ENCODE measurements around the gene NAALADL1. TPM values are rescaled to one million over a fixed set of nuclear protein-coding genes. Genes with fewer than 3 reads are reported as not detected.

NAALADL1 gene
- total and polyA plus RNA-seq, 2 experiments from 2014 or later = 0.13 TPM; not detected in 1

DNA sequence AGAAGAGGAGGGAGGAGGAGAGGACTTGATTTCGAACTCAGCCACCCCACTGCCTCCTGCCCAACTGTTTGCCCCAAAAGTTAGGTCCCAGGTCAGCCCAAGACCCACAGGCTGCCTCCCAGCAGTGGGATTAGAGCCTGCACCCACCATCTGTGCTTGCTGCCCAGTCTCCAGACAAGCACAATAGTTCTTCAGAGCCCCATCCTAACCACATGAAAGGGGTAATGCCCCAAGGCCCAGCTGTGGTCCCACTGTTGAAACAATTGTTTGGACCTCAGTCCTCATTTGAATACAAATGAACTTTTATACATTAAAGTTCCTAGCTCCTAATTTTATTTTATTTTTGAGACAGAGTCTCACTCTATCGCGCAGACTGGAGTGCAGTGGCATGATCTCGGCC is 32.3 kb upstream of the NAALADL1 start:
- Histone ChIP-seq H3K36me3 (replicated peaks; ENCODE audit: insufficient read depth, low read depth) (no peaks in the 10 kb centered on the region), H3K27ac (no peak overlapping the region), H4K20me1 (ENCODE audit: insufficient read depth, poor library complexity, severe bottlenecking) (no peaks in the 10 kb centered on the region), H3K9me2 (replicated peaks; ENCODE audit: insufficient read depth) (no peaks in the 10 kb centered on the region), H3K27me3 (no peaks in the 10 kb centered on the region), H3K4me2 (no peak overlapping the region), H2AFZ (no peak overlapping the region), H3K4me1 (ENCODE audit: insufficient read depth) (peaks cover 1% of the 10 kb centered on the region), H3K79me2 (peaks cover 4% of the 10 kb centered on the region), H3K4me3 (no peak overlapping the region), H3K9me3 (ENCODE audit: low read depth) (no peaks in the 10 kb centered on the region)
- TF ChIP-seq, protein P1, sequence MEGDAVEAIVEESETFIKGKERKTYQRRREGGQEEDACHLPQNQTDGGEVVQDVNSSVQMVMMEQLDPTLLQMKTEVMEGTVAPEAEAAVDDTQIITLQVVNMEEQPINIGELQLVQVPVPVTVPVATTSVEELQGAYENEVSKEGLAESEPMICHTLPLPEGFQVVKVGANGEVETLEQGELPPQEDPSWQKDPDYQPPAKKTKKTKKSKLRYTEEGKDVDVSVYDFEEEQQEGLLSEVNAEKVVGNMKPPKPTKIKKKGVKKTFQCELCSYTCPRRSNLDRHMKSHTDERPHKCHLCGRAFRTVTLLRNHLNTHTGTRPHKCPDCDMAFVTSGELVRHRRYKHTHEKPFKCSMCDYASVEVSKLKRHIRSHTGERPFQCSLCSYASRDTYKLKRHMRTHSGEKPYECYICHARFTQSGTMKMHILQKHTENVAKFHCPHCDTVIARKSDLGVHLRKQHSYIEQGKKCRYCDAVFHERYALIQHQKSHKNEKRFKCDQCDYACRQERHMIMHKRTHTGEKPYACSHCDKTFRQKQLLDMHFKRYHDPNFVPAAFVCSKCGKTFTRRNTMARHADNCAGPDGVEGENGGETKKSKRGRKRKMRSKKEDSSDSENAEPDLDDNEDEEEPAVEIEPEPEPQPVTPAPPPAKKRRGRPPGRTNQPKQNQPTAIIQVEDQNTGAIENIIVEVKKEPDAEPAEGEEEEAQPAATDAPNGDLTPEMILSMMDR (IDR thresholded peaks at IDR 0.05; ENCODE audit: poor library complexity) = no peak
- no peak for TF ChIP-seq EZH2 (IDR thresholded peaks at IDR 0.05; ENCODE audit: borderline replicate concordance)
- WGBS (ENCODE audit: low lambda C conversion rate, missing lambda C conversion rate) = 94% methylated on average over 4 of the region's 4 CpGs
- DNase-seq (ENCODE audit: low spot score) = no peak

DNA sequence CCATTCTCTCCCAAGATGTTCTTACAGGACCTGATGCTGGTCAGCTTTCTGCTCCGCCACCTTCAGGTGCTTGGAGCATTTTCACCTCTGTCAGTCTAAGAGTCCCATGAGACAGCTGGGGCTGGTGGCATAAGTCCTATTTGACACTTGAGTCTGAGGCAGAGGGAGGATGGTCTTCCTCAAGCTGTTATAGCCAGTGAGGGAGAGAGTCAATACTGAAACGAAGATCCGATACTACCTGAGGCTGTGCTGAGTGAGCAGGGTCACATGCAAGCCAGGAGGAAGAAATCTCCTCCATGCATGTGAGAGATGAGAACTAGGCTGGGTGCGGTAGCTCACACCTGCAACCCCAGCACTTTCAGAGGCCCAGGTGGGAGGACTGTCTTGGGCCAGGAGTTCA is 31.3 kb upstream of the NAALADL1 start:
- no peak overlapping the region for H2AFZ ChIP-seq
- no peaks in the 10 kb centered on the region for H4K20me1 ChIP-seq (ENCODE audit: insufficient read depth, poor library complexity, severe bottlenecking)
- peaks cover 14% of the 10 kb centered on the region for H3K79me2 ChIP-seq
- no peak overlapping the region for H3K27ac ChIP-seq
- H3K4me3 ChIP-seq = no peak overlapping the region
- no peaks in the 10 kb centered on the region for H3K9me3 ChIP-seq (ENCODE audit: low read depth)
- TF ChIP-seq EZH2phosphoT487 (IDR thresholded peaks at IDR 0.05; ENCODE audit: low read depth, severe bottlenecking, unreplicated experiment) (no peak), EZH2 (IDR thresholded peaks at IDR 0.05; ENCODE audit: borderline replicate concordance) (no peak)
- TF ChIP-seq, protein P1 (IDR thresholded peaks at IDR 0.05; ENCODE audit: poor library complexity) = no peak
- DNase-seq (ENCODE audit: low spot score) = no peak
- H3K4me1 ChIP-seq (ENCODE audit: insufficient read depth) = peaks cover 9% of the 10 kb centered on the region
- H3K36me3 ChIP-seq (replicated peaks; ENCODE audit: insufficient read depth, low read depth) = no peaks in the 10 kb centered on the region
- H3K9me2 ChIP-seq (replicated peaks; ENCODE audit: insufficient read depth) = no peaks in the 10 kb centered on the region
- H3K27me3 ChIP-seq = no peaks in the 10 kb centered on the region
- no peak overlapping the region for H3K4me2 ChIP-seq
- WGBS (ENCODE audit: low lambda C conversion rate, missing lambda C conversion rate) = 93% methylated on average over 4 of the region's 4 CpGs

DNA sequence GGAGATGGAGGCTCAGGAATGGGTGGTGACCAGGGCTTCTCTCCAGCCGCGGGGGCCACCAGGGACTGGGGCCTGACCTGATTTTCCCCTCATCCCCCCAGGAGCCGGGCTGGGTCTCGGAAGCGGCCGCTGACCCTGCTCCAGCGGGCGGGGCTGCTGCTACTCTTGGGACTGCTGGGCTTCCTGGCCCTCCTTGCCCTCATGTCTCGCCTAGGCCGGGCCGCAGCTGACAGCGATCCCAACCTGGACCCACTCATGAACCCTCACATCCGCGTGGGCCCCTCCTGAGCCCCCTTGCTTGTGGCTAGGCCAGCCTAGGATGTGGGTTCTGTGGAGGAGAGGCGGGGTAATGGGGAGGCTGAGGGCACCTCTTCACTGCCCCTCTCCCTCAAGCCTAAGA is 29.5 kb upstream of the NAALADL1 start:
- no peak overlapping the region for H2AFZ ChIP-seq
- H3K9me3 ChIP-seq (ENCODE audit: low read depth) = no peaks in the 10 kb centered on the region
- no peak for TF ChIP-seq EZH2 (IDR thresholded peaks at IDR 0.05; ENCODE audit: borderline replicate concordance)
- TF ChIP-seq EZH2phosphoT487 (IDR thresholded peaks at IDR 0.05; ENCODE audit: low read depth, severe bottlenecking, unreplicated experiment) = no peak
- TF ChIP-seq, protein P1 (IDR thresholded peaks at IDR 0.05; ENCODE audit: poor library complexity) = no peak
- no peak overlapping the region for H3K4me3 ChIP-seq
- H3K79me2 ChIP-seq = peaks cover 23% of the 10 kb centered on the region
- H3K27me3 ChIP-seq = no peaks in the 10 kb centered on the region
- no peaks in the 10 kb centered on the region for H4K20me1 ChIP-seq (ENCODE audit: insufficient read depth, poor library complexity, severe bottlenecking)
- no peaks in the 10 kb centered on the region for H3K9me2 ChIP-seq (replicated peaks; ENCODE audit: insufficient read depth)
- H3K4me1 ChIP-seq (ENCODE audit: insufficient read depth) = peaks cover 9% of the 10 kb centered on the region
- 97% methylated on average over 13 of the region's 15 CpGs for WGBS (ENCODE audit: low lambda C conversion rate, missing lambda C conversion rate)
- no peak for DNase-seq (ENCODE audit: low spot score)
- H3K27ac ChIP-seq = no peak overlapping the region
- no peaks in the 10 kb centered on the region for H3K36me3 ChIP-seq (replicated peaks; ENCODE audit: insufficient read depth, low read depth)
- H3K4me2 ChIP-seq = no peak overlapping the region

DNA sequence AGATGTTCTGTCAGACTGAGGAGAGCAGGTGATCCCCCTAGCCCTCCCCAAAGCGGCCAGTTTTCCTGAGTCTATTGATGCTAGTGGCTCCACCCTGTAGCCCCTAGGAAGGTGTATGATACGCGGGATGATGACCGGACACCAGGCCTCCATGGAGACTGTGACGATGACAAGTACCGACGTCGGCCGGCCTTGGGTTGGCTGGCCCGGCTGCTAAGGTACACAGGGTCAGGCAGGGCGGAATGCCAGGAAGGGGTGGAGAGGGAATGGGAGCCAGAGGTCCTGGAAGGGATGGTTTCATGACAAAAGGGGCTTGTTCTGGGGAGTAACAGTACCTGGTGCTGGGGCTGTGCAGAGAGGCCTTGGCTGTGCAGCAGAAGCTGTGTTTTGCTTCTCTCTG is 28.9 kb upstream of the NAALADL1 start:
- no peaks in the 10 kb centered on the region for H3K9me2 ChIP-seq (replicated peaks; ENCODE audit: insufficient read depth)
- H3K79me2 ChIP-seq = peaks cover 27% of the 10 kb centered on the region
- H3K4me2 ChIP-seq = no peak overlapping the region
- no peak overlapping the region for H3K4me3 ChIP-seq
- peaks cover 9% of the 10 kb centered on the region for H3K4me1 ChIP-seq (ENCODE audit: insufficient read depth)
- WGBS (ENCODE audit: low lambda C conversion rate, missing lambda C conversion rate) = 96% methylated on average over 11 of the region's 11 CpGs
- DNase-seq (ENCODE audit: low spot score) = no peak
- TF ChIP-seq EZH2 (IDR thresholded peaks at IDR 0.05; ENCODE audit: borderline replicate concordance) (no peak), EZH2phosphoT487 (IDR thresholded peaks at IDR 0.05; ENCODE audit: low read depth, severe bottlenecking, unreplicated experiment) (no peak)
- TF ChIP-seq, protein P1 (IDR thresholded peaks at IDR 0.05; ENCODE audit: poor library complexity) = no peak
- no peaks in the 10 kb centered on the region for H3K9me3 ChIP-seq (ENCODE audit: low read depth)
- H3K27ac ChIP-seq = no peak overlapping the region
- H2AFZ ChIP-seq = no peak overlapping the region
- no peaks in the 10 kb centered on the region for H3K27me3 ChIP-seq
- H3K36me3 ChIP-seq (replicated peaks; ENCODE audit: insufficient read depth, low read depth) = no peaks in the 10 kb centered on the region
- H4K20me1 ChIP-seq (ENCODE audit: insufficient read depth, poor library complexity, severe bottlenecking) = no peaks in the 10 kb centered on the region

Measured in hepatocyte (in vitro differentiated cells).